AG09319 (cell line): ENCODE measurements around the gene EGF.

Source experiments
- DNase-seq: peaks from one replicate; pipeline ENCODE4 v3.0.0-alpha.2; 2010; ENCODE audit warnings: low read depth; ENCODE audit errors: extremely low read depth
- TF ChIP-seq, protein P1 (sequence below): IDR thresholded peaks from 2 replicates; pipeline ENCODE4 v1.5.1; 2011; ENCODE audit warnings: low read depth, mild to moderate bottlenecking, inconsistent platforms, low read length, moderate library complexity

EGF gene

DNA sequence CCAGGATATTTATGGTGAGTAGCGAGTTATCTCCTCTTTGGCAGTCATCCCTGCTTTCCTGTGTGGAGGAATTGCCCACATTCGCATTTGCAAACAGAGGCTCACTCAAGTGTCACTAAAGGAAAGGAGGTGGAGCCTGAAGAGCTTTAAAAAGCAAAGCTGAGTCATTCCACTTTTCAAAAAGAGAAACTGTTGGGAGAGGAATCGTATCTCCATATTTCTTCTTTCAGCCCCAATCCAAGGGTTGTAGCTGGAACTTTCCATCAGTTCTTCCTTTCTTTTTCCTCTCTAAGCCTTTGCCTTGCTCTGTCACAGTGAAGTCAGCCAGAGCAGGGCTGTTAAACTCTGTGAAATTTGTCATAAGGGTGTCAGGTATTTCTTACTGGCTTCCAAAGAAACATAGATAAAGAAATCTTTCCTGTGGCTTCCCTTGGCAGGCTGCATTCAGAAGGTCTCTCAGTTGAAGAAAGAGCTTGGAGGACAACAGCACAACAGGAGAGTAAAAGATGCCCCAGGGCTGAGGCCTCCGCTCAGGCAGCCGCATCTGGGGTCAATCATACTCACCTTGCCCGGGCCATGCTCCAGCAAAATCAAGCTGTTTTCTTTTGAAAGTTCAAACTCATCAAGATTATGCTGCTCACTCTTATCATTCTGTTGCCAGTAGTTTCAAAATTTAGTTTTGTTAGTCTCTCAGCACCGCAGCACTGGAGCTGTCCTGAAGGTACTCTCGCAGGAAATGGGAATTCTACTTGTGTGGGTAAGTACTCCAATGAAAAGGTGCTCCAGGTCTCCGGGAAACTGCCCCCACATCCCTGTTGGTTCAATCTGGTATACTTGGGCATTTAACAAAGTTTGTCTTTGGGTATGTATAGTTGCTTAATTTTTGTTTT is at the start of gene EGF:
Gene EGF, plus strand, starts transcription at position 178 of the 890 bp plus-strand sequence. Its CDS starts 453 bp downstream, at position 631.
- TF ChIP-seq, protein P1, sequence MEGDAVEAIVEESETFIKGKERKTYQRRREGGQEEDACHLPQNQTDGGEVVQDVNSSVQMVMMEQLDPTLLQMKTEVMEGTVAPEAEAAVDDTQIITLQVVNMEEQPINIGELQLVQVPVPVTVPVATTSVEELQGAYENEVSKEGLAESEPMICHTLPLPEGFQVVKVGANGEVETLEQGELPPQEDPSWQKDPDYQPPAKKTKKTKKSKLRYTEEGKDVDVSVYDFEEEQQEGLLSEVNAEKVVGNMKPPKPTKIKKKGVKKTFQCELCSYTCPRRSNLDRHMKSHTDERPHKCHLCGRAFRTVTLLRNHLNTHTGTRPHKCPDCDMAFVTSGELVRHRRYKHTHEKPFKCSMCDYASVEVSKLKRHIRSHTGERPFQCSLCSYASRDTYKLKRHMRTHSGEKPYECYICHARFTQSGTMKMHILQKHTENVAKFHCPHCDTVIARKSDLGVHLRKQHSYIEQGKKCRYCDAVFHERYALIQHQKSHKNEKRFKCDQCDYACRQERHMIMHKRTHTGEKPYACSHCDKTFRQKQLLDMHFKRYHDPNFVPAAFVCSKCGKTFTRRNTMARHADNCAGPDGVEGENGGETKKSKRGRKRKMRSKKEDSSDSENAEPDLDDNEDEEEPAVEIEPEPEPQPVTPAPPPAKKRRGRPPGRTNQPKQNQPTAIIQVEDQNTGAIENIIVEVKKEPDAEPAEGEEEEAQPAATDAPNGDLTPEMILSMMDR, result no peak
- no peak for DNase-seq

DNA sequence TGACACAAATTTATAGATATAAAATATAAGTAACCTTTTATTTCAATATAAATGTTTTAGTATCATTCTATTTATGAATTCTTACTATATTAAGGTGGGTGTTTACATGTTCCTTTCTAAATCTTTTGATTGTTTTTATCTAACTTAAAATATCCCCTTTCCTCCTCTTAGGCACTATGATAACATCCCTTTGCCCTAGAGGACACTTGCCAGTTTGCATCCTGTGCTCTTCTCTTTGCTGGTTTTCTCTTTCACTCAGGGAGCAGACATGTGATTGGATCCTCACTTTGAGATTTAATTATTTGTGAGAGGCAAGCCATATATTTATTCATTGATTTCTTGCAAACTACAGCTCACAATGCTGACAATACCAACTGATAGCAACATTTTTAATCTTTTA is 48.5 kb upstream of the EGF start:
- no peak for DNase-seq
- TF ChIP-seq, protein P1, result no peak

DNA sequence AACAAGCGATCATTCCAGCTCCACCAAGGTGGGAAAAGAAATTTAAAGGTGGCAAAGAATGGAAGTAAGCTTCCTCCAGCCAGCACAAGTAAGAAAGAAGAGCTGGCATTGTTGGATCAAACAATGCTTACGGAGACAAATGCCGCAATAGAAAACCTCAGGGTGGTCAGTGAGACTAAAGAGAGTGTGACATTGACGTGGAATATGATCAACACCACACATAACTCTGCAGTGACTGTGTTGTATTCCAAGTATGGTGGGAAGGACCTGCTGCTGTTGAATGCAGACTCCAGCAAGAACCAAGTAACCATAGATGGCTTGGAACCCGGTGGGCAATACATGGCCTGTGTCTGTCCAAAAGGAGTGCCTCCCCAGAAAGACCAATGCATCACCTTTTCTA is 42.6 kb upstream of the EGF start:
- no peak for DNase-seq
- TF ChIP-seq, protein P1, result no peak

DNA sequence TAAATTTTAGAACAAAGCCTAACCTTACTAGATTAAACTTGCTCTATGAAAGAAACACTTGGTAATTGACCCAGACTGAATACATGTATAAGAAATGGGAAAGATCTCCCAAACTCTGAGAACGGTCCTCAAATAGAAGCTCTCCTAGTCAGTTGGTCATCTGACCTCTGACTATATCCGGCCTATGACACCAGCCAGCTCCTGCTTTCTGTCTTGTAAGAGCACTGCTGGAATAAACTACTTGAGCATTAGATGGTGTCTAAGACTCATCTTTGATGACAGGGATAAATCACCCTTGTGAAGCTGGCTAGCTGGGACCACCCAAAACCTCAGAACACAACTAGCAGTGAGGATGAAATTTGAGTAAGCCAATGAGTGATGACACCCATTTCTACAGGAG is 40.6 kb upstream of the EGF start:
- TF ChIP-seq, protein P1, result no peak
- DNase-seq, result no peak

DNA sequence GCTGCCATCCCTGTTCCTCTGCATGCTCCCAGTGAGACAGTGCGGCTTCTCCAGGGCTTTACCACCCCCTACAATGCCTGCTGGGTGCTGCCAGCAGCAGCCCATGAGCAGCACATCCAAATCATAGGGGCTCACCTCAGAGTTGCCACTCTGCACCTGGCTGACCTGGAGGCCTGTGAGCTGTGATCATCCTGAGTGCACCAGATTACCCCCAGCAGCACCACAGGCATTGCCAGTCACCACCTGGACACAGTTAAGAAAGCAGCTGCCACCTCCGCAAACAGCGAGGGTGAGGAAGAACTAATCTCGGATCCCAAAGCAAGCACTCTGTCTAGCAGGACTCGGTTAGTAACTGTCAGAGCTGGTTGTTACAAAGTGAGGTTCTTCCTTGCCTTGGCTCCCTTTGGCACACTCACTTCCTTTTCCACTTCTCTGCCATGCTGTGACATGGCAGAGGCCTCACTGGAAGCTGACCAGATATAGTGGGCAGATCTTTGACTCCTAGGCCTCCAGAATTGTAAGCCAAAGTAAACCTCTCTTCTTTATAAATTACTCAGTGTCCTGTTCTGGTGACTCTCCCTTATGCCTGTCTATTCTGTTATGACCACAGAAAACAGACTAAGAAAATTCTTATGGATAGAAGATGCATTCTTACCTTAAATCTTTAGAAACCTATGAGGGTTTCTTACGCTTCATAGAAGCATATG is 39.6 kb upstream of the EGF start:
- no peak for DNase-seq
- TF ChIP-seq, protein P1, result no peak

DNA sequence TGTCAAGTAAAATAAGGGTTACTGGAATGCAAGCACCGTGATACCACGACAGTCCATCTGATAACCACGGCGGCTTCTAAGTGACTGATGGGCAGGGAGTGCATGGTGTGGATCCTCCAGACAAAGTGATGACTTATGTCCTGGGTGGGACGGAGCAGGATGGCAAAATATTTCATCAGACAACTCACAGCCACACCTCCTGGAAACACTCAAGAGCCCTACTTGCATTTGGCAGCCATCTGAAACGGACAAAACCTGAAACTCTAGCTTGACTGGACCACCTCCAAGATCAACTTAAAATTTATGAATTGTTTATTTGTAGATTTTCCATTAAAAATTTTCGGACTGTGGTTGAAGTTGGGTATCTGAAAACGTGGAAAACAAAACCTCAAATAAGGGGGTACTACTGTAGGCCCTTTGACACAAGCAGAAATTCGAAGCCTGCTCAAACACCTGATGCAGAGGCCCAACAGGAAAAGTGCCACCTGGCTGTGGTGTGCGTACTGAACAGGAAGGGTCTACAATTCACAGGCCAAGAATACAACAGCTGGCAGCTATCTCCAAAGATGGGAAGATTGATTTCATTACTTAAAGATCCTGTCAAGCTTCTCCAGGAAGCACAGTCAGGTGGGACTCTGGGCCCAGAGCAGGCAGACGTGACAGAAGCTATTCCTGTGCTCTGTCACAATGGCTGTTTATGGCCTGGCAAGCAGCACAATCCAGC is 38.7 kb upstream of the EGF start:
- TF ChIP-seq, protein P1, result no peak

More for the DNA sequence above, 38.7 kb upstream of the EGF start:
- DNase-seq, result peak; percentile 15
